Stimulated activated CD4-positive, alpha-beta T cell treated with anti-CD3 and anti-CD28 coated beads, TNF-alpha, amount 100 ng/mL, for 1 hour (primary cell): ENCODE data around the gene TPGS1.

Experiments
- DNase-seq, 3 donors: peaks; one replicate each; pipeline ENCODE4 v3.0.0-alpha.2; 2020; ENCODE audit warnings: low read depth in 3 of 3, low spot score in 1 of 3

TPGS1 gene

GRCh38 chr19:507286-508203 lies at the start of gene TPGS1:
Gene TPGS1 (plus strand): TSS chr19:507497. CDS start chr19:507507, 10 bp downstream.
- peak; percentile 42 to 70 (median 63) for DNase-seq

GRCh38 chr19:457636-458035 lies 49.7 kb upstream of the TPGS1 start:
- no peak for DNase-seq

- DNase-seq, result no peak
Measured at GRCh38 chr19:458091-459042, 48.9 kb upstream of the TPGS1 start.

- peak in 1 of 3 donors; percentile 15 for DNase-seq
Measured at GRCh38 chr19:459724-460511, 47.4 kb upstream of the TPGS1 start.

- DNase-seq, result no peak
Measured at GRCh38 chr19:460877-461720, 46.2 kb upstream of the TPGS1 start, which contains the start of gene SHC2. Gene SHC2 (minus strand): TSS chr19:461033. CDS start chr19:460996, 37 bp downstream.

- no peak for DNase-seq
Measured at GRCh38 chr19:461721-462551, 45.4 kb upstream of the TPGS1 start.

GRCh38 chr19:463483-464207 lies 43.7 kb upstream of the TPGS1 start:
- no peak for DNase-seq

GRCh38 chr19:464208-464545 lies 43.1 kb upstream of the TPGS1 start:
- DNase-seq, result no peak

GRCh38 chr19:465056-465816 lies 42.1 kb upstream of the TPGS1 start:
- DNase-seq, result no peak

- no peak for DNase-seq
Measured at GRCh38 chr19:467554-467953, 39.7 kb upstream of the TPGS1 start.

- DNase-seq, result no peak
Measured at GRCh38 chr19:468587-469256, 38.6 kb upstream of the TPGS1 start.

- DNase-seq, result no peak
Measured at GRCh38 chr19:469833-470232, 37.5 kb upstream of the TPGS1 start.

- DNase-seq, result no peak
Measured at GRCh38 chr19:470701-471100, 36.6 kb upstream of the TPGS1 start.

- DNase-seq, result no peak
Measured at GRCh38 chr19:472005-472858, 35.1 kb upstream of the TPGS1 start.

- no peak for DNase-seq
Measured at GRCh38 chr19:474126-475078, 32.9 kb upstream of the TPGS1 start.
